RWPE2 (cell line): ENCODE data around the gene RACK1.

Source experiments
- ATAC-seq: fragments of 200-7000 bp; cut with Tn5 transposase; 3 replicates; pipeline ENCODE4 v1.9.1; 2021; ENCODE audit warnings: low read depth
- DNase-seq: peaks from one replicate; pipeline ENCODE4 v3.0.0-alpha.2; 2020; ENCODE audit warnings: low spot score
- H3K27ac ChIP-seq: fragments of 450-650 bp; 2 replicates; pipeline ENCODE4 v1.5.1; 2017; ENCODE audit warnings: mild to moderate bottlenecking; ENCODE audit not compliant: poor library complexity, severe bottlenecking
- H3K27me3 ChIP-seq: fragments of 250-450 bp; sonication (Bioruptor Pico); 2 replicates; pipeline ENCODE4 v1.5.1; 2021; ENCODE audit warnings: mild to moderate bottlenecking, moderate library complexity; ENCODE audit not compliant: insufficient read depth, poor library complexity, severe bottlenecking
- H3K36me3 ChIP-seq: fragments of 250-450 bp; sonication (Bioruptor Pico); 2 replicates; pipeline ENCODE4 v1.5.1; 2020; ENCODE audit warnings: low read depth, mild to moderate bottlenecking, moderate library complexity
- H3K4me1 ChIP-seq: fragments of 250-450 bp; sonication (Bioruptor Pico); 2 replicates; pipeline ENCODE4 v1.5.1; 2021; ENCODE audit warnings: mild to moderate bottlenecking, moderate library complexity; ENCODE audit not compliant: insufficient read depth, poor library complexity, severe bottlenecking
- H3K4me3 ChIP-seq: fragments of 250-450 bp; sonication (Bioruptor Pico); 2 replicates; pipeline ENCODE4 v1.5.1; 2021; ENCODE audit warnings: mild to moderate bottlenecking, moderate library complexity; ENCODE audit not compliant: severe bottlenecking
- H3K9me3 ChIP-seq: fragments of 250-450 bp; sonication (Bioruptor Pico); 2 replicates; pipeline ENCODE4 v1.5.1; 2021; ENCODE audit warnings: mild to moderate bottlenecking, moderate library complexity; ENCODE audit not compliant: severe bottlenecking
- CTCF ChIP-seq: fragments of 450-650 bp; IDR thresholded peaks from one replicate; pipeline ENCODE4 v1.5.1; 2017; ENCODE audit warnings: mild to moderate bottlenecking, moderate library complexity; ENCODE audit not compliant: poor library complexity, severe bottlenecking

The RACK1 gene

GRCh38 chr5:181233801-181234454 is 9.8 kb downstream of the RACK1 start:
- TF ChIP-seq CTCF = no peak
- Histone ChIP-seq H3K27me3 (no peaks in the 10 kb centered on the region), H3K9me3 (no peaks in the 10 kb centered on the region), H3K4me3 (no peak overlapping the region), H3K27ac (no peak overlapping the region), H3K36me3 (peaks cover 92% of the 10 kb centered on the region), H3K4me1 (no peaks in the 10 kb centered on the region)
- DNase-seq (no peak), ATAC-seq (peak; percentile 28)

- Histone ChIP-seq H3K36me3 (peaks cover 90% of the 10 kb centered on the region), H3K9me3 (no peaks in the 10 kb centered on the region), H3K4me1 (no peaks in the 10 kb centered on the region), H3K27ac (no peak overlapping the region), H3K4me3 (no peak overlapping the region), H3K27me3 (no peaks in the 10 kb centered on the region)
- peak; percentile 1; the same call in 1 of the 3 replicates for ATAC-seq
- no peak for TF ChIP-seq CTCF
- DNase-seq = no peak
Measured at GRCh38 chr5:181233088-181233800, 10.5 kb downstream of the RACK1 start.

- no peak overlapping the region for H3K4me3 ChIP-seq
- TF ChIP-seq CTCF = no peak
- ATAC-seq = no peak
- H3K27ac ChIP-seq = no peak overlapping the region
- H3K27me3 ChIP-seq = no peaks in the 10 kb centered on the region
- peaks cover 90% of the 10 kb centered on the region for H3K36me3 ChIP-seq
- H3K9me3 ChIP-seq = no peaks in the 10 kb centered on the region
- no peaks in the 10 kb centered on the region for H3K4me1 ChIP-seq
- no peak for DNase-seq
Measured at GRCh38 chr5:181232593-181232992, 11.1 kb downstream of the RACK1 start.

- H3K4me1 ChIP-seq = no peaks in the 10 kb centered on the region
- H3K27me3 ChIP-seq = no peaks in the 10 kb centered on the region
- no peak for TF ChIP-seq CTCF
- no peak overlapping the region for H3K4me3 ChIP-seq
- ATAC-seq (no peak), DNase-seq (no peak)
- H3K36me3 ChIP-seq = peaks cover 90% of the 10 kb centered on the region
- no peaks in the 10 kb centered on the region for H3K9me3 ChIP-seq
- H3K27ac ChIP-seq = no peak overlapping the region
Measured at GRCh38 chr5:181231432-181231831, 12.3 kb downstream of the RACK1 start.

GRCh38 chr5:181230551-181230950 is 13.2 kb downstream of the RACK1 start:
- DNase-seq (no peak), ATAC-seq (no peak)
- Histone ChIP-seq H3K27me3 (no peaks in the 10 kb centered on the region), H3K4me3 (no peak overlapping the region), H3K9me3 (no peaks in the 10 kb centered on the region), H3K4me1 (no peaks in the 10 kb centered on the region), H3K36me3 (peaks cover 85% of the 10 kb centered on the region), H3K27ac (no peak overlapping the region)
- TF ChIP-seq CTCF = no peak
